HAP-1 (cell line): ENCODE measurements around the gene FAM216B.
"Not testable (repeated sequence)": the region's sequence is repeated elsewhere in the genome, so short reads cannot be mapped to it uniquely, and the experiment has no call there.

Experiments
- DNase-seq, 2 experiments: peaks; one replicate each; pipeline ENCODE4 v3.0.0-alpha.2; 2016 to 2020; ENCODE audit warnings: low spot score in 2 of 2
- H3K27me3 ChIP-seq: fragments of 250-450 bp; sonication (Bioruptor Pico); 2 replicates; pipeline ENCODE4 v1.5.1; 2020; ENCODE audit warnings: low read depth, mild to moderate bottlenecking, moderate library complexity
- H3K36me3 ChIP-seq: fragments of 250-450 bp; sonication (Bioruptor Pico); replicated peaks from 2 replicates; pipeline ENCODE4 v1.5.1; 2020; ENCODE audit warnings: mild to moderate bottlenecking
- H3K4me1 ChIP-seq: fragments of 250-450 bp; sonication (Bioruptor Pico); 2 replicates; pipeline ENCODE4 v1.5.1; 2020; ENCODE audit warnings: mild to moderate bottlenecking
- H3K4me3 ChIP-seq: fragments of 250-450 bp; sonication (Bioruptor Pico); 2 replicates; pipeline ENCODE4 v1.5.1; 2020; ENCODE audit warnings: mild to moderate bottlenecking, moderate library complexity
- H3K9me3 ChIP-seq: fragments of 250-450 bp; sonication (Bioruptor Pico); 2 replicates; pipeline ENCODE4 v1.5.1; 2020; ENCODE audit warnings: mild to moderate bottlenecking, moderate library complexity
- in situ Hi-C: fragments of 300-500 bp; cut with MboI; formaldehyde crosslinking; loops from 3 replicates; pipeline ENCODE4 v1.14.3; 2020; ENCODE audit warnings: low sequenced_read_pairs, inconsistent platforms, mixed read lengths

The FAM216B gene

DNA sequence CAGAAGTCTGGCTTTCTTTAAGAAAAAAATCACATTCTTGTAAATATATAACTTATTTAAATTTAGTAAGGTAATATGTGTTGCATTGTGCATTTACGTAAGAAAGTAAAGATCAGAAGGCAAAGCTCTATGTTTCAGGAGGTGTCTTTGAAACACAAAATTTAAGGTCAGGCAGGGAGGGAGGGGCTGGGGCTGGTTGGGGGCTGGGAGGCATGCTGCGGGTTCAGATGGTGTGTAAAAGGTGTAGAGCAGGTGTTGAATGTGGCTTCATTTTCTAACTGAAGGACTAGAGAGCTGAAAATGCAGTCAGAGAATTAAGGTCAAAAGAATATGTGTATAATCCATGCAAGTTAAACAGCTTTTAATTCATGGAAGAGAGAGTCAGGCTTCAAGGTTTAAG is 14.3 kb downstream of the FAM216B start:
- in situ Hi-C loops, result no loop called here
- DNase-seq, result no peak
- Histone ChIP-seq H3K4me3 (no peak overlapping the region), H3K9me3 (no peaks in the 10 kb centered on the region), H3K36me3 (no peaks in the 10 kb centered on the region), H3K27me3 (peaks cover 7% of the 10 kb centered on the region; the same call in 1 of the 2 replicates), H3K4me1 (no peaks in the 10 kb centered on the region)

DNA sequence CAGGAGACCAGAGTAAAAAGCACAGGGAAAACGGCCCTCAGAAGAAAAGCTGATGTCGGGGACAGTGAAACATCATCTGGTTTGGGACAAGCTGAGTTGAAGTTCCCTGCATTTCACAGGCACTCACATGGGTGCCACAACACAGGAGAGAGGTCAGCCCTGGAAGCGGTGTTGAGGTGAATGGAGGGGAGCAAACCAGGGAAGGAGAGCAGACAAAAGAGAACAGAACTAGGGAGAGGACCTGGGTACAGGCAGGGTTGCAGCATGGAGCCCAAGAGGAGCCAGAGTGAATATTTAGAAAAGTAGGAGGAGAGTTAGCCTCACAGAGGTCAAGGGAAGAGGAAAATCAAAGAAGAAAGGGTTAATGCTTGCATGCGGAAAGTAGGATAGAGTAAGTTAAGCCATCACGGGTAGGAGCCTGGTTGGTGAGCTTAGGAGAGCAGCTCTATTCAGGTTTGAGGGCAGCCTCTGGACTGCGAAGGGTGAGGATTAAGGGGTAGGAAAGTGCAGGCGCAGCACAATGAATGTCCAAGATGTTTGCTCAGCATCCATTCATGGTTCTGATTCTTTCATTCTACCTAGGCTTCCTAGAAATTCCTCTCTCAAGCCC is 15.5 kb downstream of the FAM216B start:
- H3K36me3 ChIP-seq, result no peaks in the 10 kb centered on the region
- no peaks in the 10 kb centered on the region for H3K9me3 ChIP-seq
- in situ Hi-C loops, result no loop called here
- no peaks in the 10 kb centered on the region for H3K4me1 ChIP-seq
- no peak overlapping the region for H3K4me3 ChIP-seq
- DNase-seq, result no peak
- H3K27me3 ChIP-seq, result peaks cover 7% of the 10 kb centered on the region; the same call in 1 of the 2 replicates

DNA sequence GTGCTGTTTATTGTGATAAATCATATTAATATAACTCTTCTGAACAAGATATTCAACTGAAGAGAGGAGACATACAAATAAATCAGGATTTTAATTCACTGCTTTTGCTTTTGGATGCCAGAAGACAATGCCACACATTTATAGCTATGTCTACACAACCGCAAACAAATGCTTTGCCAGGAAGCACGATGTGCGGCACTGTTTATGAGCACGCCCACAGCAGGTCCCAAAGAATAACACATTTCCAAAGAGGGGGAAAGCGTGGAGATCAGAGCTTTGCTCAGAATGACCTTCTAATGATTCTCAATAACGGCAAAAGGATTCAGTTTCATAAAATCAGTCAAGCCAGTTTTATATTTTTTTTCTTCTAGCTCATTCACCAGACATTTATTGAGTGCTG is 16.7 kb downstream of the FAM216B start:
- Histone ChIP-seq H3K27me3 (peaks cover 7% of the 10 kb centered on the region; the same call in 1 of the 2 replicates), H3K36me3 (no peaks in the 10 kb centered on the region), H3K9me3 (no peaks in the 10 kb centered on the region), H3K4me3 (no peak overlapping the region), H3K4me1 (no peaks in the 10 kb centered on the region)
- no peak for DNase-seq
- in situ Hi-C loops, result no loop called here

DNA sequence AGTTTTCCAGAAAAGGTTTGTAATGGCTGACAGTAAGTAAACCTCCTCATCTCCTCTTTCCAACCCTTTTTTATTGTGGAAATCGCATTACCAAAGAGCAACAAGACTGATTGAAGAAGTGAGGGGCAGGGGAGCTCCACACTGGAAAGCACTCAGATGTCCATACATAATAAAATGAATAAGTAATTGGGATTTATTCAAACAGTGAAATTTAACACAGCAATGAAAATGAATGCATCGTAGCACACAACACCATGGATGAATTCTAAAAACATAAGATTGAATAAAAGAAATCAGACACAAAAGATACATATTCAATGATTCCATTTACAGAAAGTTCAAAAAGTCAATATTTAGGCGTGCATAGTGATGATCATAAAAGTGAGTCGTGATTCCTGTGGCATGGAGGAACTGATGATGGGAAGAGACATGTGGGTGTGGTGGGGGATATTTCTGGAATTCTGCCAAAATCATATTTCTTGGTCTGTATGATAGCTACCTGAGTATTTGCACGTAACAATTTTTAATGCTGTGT is 18.8 kb downstream of the FAM216B start:
- Histone ChIP-seq H3K36me3 (no peaks in the 10 kb centered on the region), H3K27me3 (peaks cover 7% of the 10 kb centered on the region; the same call in 1 of the 2 replicates), H3K9me3 (no peaks in the 10 kb centered on the region), H3K4me1 (no peaks in the 10 kb centered on the region), H3K4me3 (no peak overlapping the region)
- no peak for DNase-seq
- in situ Hi-C loops, result no loop called here

DNA sequence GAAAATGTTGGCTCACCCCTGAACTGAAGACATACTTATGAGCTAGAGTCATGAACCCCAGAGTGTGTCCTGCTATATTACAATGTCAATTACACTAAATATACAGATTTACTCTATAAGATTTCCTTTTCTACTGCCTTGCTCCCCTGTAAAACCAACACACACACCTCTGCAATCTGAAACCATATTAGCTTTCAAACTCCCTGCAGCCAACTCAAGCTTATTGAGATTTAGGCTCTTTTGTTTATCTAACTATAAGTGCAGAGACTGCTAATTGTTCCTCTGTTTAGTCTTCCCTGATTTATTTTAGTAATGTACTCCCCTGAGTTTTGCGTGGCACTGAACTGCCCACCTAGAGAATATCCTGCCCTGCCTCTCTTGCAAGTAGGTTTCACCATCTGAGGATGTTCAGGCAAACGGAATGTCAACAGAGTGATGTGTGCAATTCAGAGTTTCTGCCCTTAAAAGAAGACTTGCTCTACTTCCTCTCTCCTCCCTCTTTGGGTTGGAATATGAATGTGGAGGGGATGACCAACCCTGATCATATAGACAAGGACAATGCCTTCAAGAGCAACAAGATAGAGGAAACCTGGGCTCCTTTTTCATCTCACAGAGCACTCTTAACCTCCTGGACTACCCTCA is 22.3 kb downstream of the FAM216B start:
- no peak for DNase-seq
- Histone ChIP-seq H3K9me3 (no peaks in the 10 kb centered on the region), H3K27me3 (no peaks in the 10 kb centered on the region), H3K4me1 (no peaks in the 10 kb centered on the region), H3K4me3 (no peak overlapping the region), H3K36me3 (no peaks in the 10 kb centered on the region)
- in situ Hi-C loops, result no loop called here

DNA sequence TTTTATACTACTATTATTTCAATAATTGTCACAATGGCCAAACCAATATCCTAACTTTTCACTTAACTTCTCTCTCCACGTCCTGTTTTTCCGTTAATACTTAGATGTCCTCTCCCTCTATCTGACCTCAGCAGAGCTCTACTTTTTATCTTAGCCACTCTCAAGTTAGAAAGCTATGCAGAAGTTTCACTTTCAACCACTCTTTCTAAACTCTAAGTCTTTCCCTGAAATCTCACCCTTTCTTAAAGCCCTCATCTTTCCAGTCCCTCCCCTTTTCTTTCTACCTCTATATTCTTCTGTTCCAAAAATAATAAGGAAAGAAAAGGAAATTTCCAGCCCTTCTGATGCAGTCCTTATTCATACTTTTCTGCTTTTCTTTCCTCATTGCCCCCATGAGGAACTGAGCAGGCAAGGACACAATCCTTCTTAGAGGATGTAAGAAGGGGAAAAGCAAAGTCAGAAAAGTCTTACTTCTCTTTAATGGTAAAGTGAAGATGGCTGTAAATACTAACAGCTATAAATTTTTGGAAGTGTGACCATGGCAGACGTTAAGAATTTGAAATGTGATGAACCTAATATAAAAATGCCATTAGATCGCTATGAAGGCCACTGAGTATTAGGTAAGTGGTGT is 23.0 kb downstream of the FAM216B start:
- in situ Hi-C loops, result no loop called here
- DNase-seq, result no peak
- H3K36me3 ChIP-seq, result no peaks in the 10 kb centered on the region

DNA sequence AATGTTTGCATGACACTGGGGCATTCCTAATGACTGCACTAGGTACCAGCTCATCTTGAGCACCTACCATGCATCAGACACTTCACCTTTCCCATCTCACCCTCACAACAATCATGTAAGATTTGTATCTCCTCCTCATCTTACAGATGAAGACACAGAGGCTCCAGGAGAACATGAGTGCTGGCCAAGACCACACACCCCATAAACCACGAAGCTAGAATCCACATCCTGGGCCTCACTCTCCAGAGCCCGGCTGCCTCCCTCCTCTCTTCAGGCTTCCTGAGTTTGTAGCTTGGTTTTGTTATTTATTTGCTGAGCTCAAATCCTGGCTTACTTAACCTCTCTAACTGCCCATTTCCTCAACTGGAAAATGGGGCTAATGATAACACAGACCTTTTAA is 25.9 kb downstream of the FAM216B start:
- H3K27me3 ChIP-seq, result no peaks in the 10 kb centered on the region
- in situ Hi-C loops, result no loop called here
- DNase-seq, result no peak
- H3K4me1 ChIP-seq, result no peaks in the 10 kb centered on the region
- H3K36me3 ChIP-seq, result no peaks in the 10 kb centered on the region
- H3K9me3 ChIP-seq, result no peaks in the 10 kb centered on the region
- H3K4me3 ChIP-seq, result no peak overlapping the region

More for the DNA sequence above, 23.0 kb downstream of the FAM216B start:
- H3K4me3 ChIP-seq, result no peak overlapping the region
- H3K4me1 ChIP-seq, result no peaks in the 10 kb centered on the region
- no peaks in the 10 kb centered on the region for H3K9me3 ChIP-seq
- H3K27me3 ChIP-seq, result no peaks in the 10 kb centered on the region

DNA sequence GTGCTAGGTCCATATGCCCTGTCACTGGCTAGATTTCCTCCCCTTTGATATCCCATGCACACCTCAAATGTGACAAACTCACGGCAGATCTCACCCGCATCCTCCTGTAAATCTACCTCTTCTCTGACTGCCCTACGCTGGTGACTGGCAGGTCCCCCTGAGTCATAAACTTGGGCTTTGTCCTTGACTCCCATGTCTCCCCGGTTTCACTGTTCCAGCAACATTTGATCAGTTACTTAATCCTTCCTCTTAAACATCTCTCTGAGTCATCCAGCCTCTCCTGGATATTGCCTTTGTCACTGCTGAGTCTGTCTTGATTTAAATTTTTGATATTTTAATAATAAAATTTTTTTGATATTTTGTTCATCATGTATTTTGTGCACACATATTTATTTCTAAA is 26.5 kb downstream of the FAM216B start:
- Histone ChIP-seq H3K36me3 (no peaks in the 10 kb centered on the region), H3K27me3 (no peaks in the 10 kb centered on the region), H3K9me3 (no peaks in the 10 kb centered on the region), H3K4me1 (no peaks in the 10 kb centered on the region), H3K4me3 (no peak overlapping the region)
- in situ Hi-C loops, result no loop called here
- no peak for DNase-seq

DNA sequence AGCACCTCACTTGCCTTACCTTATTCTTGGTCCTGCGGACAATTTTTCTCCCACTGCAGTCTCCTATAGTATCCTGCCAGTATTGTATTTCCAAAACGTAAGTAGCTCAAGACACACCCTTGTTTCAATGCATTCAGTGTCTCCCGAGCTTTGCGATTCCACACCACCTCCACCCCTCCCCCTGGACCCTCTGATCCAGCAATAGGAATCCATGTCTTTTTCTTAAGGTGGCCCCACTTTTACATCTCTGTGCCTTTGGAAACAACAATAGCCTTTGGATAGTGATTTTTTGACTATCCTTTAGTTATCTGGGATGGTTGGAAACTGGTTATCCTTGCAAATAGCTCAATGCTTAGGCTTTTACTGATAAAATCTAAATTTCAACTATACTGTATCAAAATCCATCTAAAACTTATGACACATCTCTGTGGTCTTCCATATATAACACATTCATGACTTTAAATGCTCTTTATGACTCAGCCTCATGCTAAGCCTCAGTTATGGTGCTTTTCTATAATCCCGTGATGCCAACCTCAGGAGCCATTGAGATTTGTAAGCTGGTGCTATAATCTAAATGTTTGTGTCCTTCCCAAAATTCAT is 27.1 kb downstream of the FAM216B start:
- no peak for DNase-seq
- Histone ChIP-seq H3K9me3 (no peaks in the 10 kb centered on the region), H3K36me3 (no peaks in the 10 kb centered on the region), H3K27me3 (no peaks in the 10 kb centered on the region), H3K4me3 (no peak overlapping the region), H3K4me1 (no peaks in the 10 kb centered on the region)
- in situ Hi-C loops, result no loop called here

DNA sequence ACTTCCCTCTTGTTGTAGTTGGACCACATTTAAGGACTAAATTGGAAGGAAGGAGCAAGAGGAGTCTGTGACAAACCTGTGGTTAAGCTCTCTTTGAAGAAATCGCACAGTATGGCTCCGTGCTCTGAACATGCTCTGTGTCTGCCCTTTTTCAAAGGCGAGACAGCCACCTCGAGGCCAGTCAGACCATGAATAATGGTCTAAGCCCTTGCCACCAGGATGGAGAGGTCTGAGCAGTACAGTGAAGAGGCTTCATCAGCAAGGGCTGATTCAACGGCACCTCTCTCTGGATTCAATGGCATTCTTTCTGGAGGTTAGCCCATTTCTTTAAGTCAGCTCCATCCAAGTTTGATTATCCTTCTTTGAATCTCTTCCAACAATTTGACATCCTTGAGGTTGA is 30.9 kb downstream of the FAM216B start:
- H3K4me1 ChIP-seq, result no peaks in the 10 kb centered on the region
- H3K4me3 ChIP-seq, result no peak overlapping the region
- H3K9me3 ChIP-seq, result no peaks in the 10 kb centered on the region
- in situ Hi-C loops, result no loop called here
- H3K36me3 ChIP-seq, result no peaks in the 10 kb centered on the region
- no peaks in the 10 kb centered on the region for H3K27me3 ChIP-seq
- DNase-seq, result no peak

DNA sequence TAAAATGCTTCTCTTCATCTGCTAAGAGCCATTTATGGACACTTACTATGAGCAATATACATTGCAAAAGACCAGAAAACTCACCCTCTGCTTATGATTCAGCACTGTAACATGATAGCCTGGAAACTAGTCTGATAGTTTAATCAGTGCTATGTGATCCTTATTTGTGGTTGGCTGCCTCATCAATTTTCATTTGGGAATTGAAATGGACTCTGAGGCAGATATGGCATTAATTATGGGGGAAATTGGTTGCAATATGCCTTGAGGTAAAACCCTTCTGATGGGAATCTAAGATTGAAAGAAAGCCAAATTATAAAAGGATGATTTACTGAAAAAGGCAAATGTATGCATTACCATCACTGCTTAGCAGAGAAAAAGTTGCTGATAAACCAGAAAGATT is 33.5 kb downstream of the FAM216B start:
- peaks cover 5% of the 10 kb centered on the region for H3K9me3 ChIP-seq
- no peaks in the 10 kb centered on the region for H3K36me3 ChIP-seq
- in situ Hi-C loops, result no loop called here
- no peak for DNase-seq
- H3K27me3 ChIP-seq, result no peaks in the 10 kb centered on the region
- no peak overlapping the region for H3K4me3 ChIP-seq
- no peaks in the 10 kb centered on the region for H3K4me1 ChIP-seq

DNA sequence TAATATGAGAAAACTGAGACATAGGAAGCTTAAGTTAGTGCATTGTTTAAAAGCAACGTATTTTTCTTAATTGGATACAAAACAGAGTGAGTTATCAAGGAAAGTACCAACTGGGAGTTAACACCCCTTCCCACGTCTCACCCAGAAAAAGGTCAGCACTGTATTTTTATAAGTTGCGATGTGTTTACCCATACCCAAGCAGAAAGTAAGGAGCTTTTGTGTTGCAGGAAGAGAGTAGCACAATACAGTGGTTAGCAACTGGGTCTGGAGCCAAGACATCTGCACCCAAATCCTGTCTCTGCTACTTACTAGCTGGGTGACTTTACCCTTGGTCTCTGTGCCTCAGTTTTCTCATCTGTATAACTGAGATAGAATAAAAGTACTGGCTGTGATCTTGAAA is 34.3 kb downstream of the FAM216B start:
- Histone ChIP-seq H3K4me3 (no peak overlapping the region), H3K4me1 (no peaks in the 10 kb centered on the region), H3K36me3 (no peaks in the 10 kb centered on the region), H3K9me3 (peaks cover 5% of the 10 kb centered on the region), H3K27me3 (no peaks in the 10 kb centered on the region)
- no peak for DNase-seq
- in situ Hi-C loops, result no loop called here

DNA sequence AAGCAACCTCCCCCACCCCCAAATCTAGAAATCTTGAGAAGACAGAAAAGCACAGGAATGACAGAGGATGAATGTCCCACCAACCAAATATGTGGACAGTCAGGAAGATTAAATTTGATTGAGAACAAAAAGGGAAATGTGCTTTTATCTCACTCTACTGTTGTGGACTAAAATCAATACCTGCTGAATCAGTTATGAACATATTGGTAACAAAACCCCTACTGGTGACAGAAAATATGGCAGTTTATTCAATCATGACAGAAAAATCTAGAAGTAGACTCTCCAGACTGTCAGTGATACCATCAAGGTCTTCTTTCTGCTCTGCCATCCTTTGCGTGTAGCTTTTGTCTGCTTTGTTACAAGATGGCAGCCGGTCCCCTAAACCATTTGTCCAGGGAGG is 35.2 kb downstream of the FAM216B start:
- no peaks in the 10 kb centered on the region for H3K27me3 ChIP-seq
- in situ Hi-C loops, result no loop called here
- DNase-seq, result no peak
- H3K36me3 ChIP-seq, result no peaks in the 10 kb centered on the region
- H3K4me3 ChIP-seq, result no peak overlapping the region
- H3K4me1 ChIP-seq, result no peaks in the 10 kb centered on the region
- peaks cover 5% of the 10 kb centered on the region for H3K9me3 ChIP-seq

DNA sequence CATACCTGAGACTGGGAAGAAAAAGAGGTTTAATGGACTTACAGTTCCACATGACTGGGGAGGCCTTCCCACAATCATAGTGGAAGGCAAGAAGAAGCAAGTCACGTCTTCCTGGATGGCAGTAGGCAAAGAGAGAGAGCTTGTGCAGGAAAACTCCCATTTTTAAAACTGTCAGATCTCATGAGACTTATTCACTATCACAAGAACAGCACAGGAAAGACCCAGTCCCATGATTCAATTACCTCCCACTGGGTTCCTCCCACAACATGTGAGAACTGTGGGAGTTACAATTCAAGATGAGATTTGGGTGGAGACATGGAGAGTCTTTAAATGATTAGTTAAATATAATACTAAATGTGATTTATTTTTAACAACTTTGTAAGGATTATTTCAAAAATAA is 38.3 kb downstream of the FAM216B start:
- H3K4me1 ChIP-seq, H3K4me3 ChIP-seq, H3K9me3 ChIP-seq, H3K27me3 ChIP-seq, DNase-seq, in situ Hi-C loops, H3K36me3 ChIP-seq: not testable (repeated sequence)
